Measurements from ENCODE around the gene TPSG1. TPM values are rescaled to one million over a fixed set of nuclear protein-coding genes. Genes with fewer than 3 reads are reported as not detected.

The TPSG1 gene
- total and polyA plus RNA-seq, 2 of the 13 experiments (the other 11 are each of a cell fraction or from before 2014, with no cell fraction given), result not detected

GRCh38 chr16:1209081-1209480, 16.0 kb downstream of the TPSG1 start:
- Histone ChIP-seq H3K79me2 (ENCODE audit: insufficient read depth, low read length) (no peaks in the 10 kb centered on the region), H2AFZ (ENCODE audit: low read length) (no peak overlapping the region), H3K27ac (ENCODE audit: extremely low read length, insufficient read depth, low read length) (no peak overlapping the region), H3K4me2 (ENCODE audit: low read depth, low read length) (no peak overlapping the region), H3K36me3 (replicated peaks in 1 of 2; ENCODE audit: control insufficient read depth in 1 of 2, insufficient read depth in 2 of 2, low read length in 2 of 2) (no peaks in the 10 kb centered on the region), H3K4me1 (ENCODE audit: insufficient read depth, low read length) (no peaks in the 10 kb centered on the region), H3K9me3 (ENCODE audit: low read length) (no peaks in the 10 kb centered on the region), H3K27me3 (ENCODE audit: control insufficient read depth in 1 of 2, insufficient read depth in 2 of 2, low read length in 2 of 2) (peaks cover 0 to 11% of the 10 kb centered on the region in 2 experiments; a peak in 2 of 5 replicates), H3K4me3 (replicated peaks in 1 of 3; ENCODE audit: insufficient read depth in 1 of 3, low read depth in 2 of 3, low read length in 3 of 3) (no peak overlapping the region), H4K20me1 (ENCODE audit: insufficient read depth, low read length) (no peaks in the 10 kb centered on the region), H3K9ac (ENCODE audit: insufficient read depth, low read depth, low read length) (no peak overlapping the region)
- DNase-seq (ENCODE audit: low spot score), result no peak
- no TSS peak for BruUV-seq (replicated peaks)
- intact Hi-C loops (cut with micrococcal nuclease; ENCODE audit: unreplicated experiment) (no loop called here), in situ Hi-C loops (cut with HindIII; ENCODE audit: extremely low pct_ligation_motif_present, low pct_unique_long_range_greater_than_20kb) (loop anchor here (25.0 kb wide), 1 partner anchor 397 kb away; the partner anchor contains the start of gene GNG13)
- no peak for FAIRE-seq
- 81% methylated on average over 15 of the region's 43 CpGs for WGBS (ENCODE audit: low lambda C conversion rate)
- no peak for TF ChIP-seq TCF7 (IDR thresholded peaks at IDR 0.05; ENCODE audit: low read depth)
- no peak for TF ChIP-seq JUND (CRISPR knock-in tag; IDR thresholded peaks at IDR 0.05)
- no peak for TF ChIP-seq ZBTB39 (CRISPR knock-in tag; IDR thresholded peaks at IDR 0.05)
- no peak for TF ChIP-seq ETS1 (CRISPR knock-in tag; IDR thresholded peaks at IDR 0.05)
- TF ChIP-seq ZNF235 (CRISPR knock-in tag; IDR thresholded peaks at IDR 0.05; ENCODE audit: borderline replicate concordance), result no peak
- TF ChIP-seq ZNF552 (CRISPR knock-in tag; IDR thresholded peaks at IDR 0.05; ENCODE audit: borderline replicate concordance), result no peak
- TF ChIP-seq JUNB (CRISPR knock-in tag; IDR thresholded peaks at IDR 0.05; ENCODE audit: borderline replicate concordance), result no peak
- no peak for TF ChIP-seq ZNF672 (CRISPR knock-in tag; IDR thresholded peaks at IDR 0.05)
- no peak for TF ChIP-seq HNF4A (CRISPR knock-in tag; IDR thresholded peaks at IDR 0.05)
- no peak for TF ChIP-seq RNF219 (CRISPR knock-in tag; IDR thresholded peaks at IDR 0.05)
- TF ChIP-seq RAD51 (IDR thresholded peaks at IDR 0.05; ENCODE audit: borderline replicate concordance), result no peak
- no peak for TF ChIP-seq ZNF180 (CRISPR knock-in tag; IDR thresholded peaks at IDR 0.05; ENCODE audit: borderline replicate concordance, low read depth)
- no peak for TF ChIP-seq ZNF354B (CRISPR knock-in tag; IDR thresholded peaks at IDR 0.05)
- no peak for TF ChIP-seq ZNF770 (CRISPR knock-in tag; IDR thresholded peaks at IDR 0.05)
- TF ChIP-seq NAIF1 (CRISPR knock-in tag; IDR thresholded peaks at IDR 0.05; ENCODE audit: borderline replicate concordance), result no peak
- no peak for TF ChIP-seq ISL2 (CRISPR knock-in tag; IDR thresholded peaks at IDR 0.05)
- no peak for TF ChIP-seq ZBTB7B (CRISPR knock-in tag; IDR thresholded peaks at IDR 0.05)
- ChIA-PET POLR2A (no interaction called here), CTCF (ENCODE audit: low intra/inter-chr PET ratio, low total read pairs) (no interaction called here)
- no peak for ATAC-seq

All from HepG2 (cell line).